Measurements from ENCODE around the gene TRERF1.

Gene TRERF1

DNA sequence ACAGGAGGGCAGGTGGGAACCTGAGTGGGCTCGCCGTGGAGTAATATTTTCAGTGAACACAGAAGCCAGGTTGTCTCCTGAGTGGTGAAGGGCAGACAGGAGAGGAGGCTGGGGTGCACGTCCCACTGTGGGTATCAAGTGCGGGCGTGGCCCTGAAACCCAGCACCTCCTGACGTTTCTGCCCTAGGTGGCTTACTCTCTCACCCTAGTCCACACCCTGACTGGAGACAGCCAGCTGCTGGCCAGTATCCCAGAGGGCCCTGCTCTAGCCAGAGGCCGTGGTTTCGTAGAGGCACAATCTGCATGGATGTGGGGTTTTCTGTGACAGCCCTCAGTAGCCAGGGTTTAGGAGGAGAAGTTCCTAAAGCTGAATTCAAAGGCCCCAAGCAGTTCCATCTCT lies 86.7 kb downstream of the TRERF1 start:
- TF ChIP-seq, protein P1, sequence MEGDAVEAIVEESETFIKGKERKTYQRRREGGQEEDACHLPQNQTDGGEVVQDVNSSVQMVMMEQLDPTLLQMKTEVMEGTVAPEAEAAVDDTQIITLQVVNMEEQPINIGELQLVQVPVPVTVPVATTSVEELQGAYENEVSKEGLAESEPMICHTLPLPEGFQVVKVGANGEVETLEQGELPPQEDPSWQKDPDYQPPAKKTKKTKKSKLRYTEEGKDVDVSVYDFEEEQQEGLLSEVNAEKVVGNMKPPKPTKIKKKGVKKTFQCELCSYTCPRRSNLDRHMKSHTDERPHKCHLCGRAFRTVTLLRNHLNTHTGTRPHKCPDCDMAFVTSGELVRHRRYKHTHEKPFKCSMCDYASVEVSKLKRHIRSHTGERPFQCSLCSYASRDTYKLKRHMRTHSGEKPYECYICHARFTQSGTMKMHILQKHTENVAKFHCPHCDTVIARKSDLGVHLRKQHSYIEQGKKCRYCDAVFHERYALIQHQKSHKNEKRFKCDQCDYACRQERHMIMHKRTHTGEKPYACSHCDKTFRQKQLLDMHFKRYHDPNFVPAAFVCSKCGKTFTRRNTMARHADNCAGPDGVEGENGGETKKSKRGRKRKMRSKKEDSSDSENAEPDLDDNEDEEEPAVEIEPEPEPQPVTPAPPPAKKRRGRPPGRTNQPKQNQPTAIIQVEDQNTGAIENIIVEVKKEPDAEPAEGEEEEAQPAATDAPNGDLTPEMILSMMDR (conservative IDR thresholded peaks at IDR 0.05), result no peak

DNA sequence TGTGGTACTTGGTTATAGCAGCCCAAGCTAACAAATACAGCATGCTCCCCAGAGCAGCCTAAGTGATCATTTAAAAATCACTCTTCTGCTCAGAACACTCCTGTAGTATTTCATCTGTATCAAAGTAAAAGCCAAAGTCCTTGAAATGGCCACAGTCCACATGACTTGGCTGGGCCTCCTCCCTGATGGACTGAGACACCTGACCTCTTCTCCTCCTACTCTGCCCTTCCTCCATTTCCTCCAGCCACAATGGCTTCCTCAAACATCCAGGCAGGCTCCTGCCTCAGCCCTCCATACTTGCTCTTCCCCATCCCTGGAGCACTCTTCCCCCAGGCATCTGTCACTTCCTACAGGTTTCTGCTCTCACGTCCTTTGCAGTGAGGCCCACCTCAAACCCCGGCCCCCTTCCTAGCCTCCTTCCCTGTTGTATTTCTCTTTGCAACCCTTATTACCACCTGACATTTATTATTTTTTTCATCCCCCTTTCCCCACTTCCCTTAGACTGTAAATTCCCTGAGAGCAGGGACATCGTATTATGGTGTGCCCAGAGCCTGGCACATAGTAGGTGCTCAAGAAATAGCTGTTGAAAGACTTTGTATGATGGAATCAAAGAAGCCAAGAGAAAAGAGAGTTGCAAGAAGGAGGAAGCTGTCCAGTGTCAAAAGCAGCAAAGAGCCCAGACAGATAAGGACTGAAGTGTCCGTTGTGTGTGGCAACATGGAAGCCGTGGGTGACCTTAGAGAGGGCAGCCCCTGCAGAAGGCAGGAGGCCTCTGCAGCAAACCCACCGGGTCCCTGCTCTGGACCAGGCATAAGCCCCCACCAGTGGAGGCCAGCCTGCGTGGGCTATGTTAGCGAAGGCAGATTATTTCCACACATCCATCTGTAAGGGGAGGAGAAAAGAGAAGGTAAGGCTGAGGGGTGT lies 87.5 kb downstream of the TRERF1 start:
- no peak overlapping the region for H3K27ac ChIP-seq
- TF ChIP-seq, protein P1 (conservative IDR thresholded peaks at IDR 0.05), result no peak

More for the DNA sequence above, 86.7 kb downstream of the TRERF1 start:
- H3K27ac ChIP-seq, result no peak overlapping the region

GRCh38 chr6:42361036-42361435 lies 90.7 kb downstream of the TRERF1 start:
- H3K27ac ChIP-seq, result no peak overlapping the region
- TF ChIP-seq, protein P1 (conservative IDR thresholded peaks at IDR 0.05), result no peak

DNA sequence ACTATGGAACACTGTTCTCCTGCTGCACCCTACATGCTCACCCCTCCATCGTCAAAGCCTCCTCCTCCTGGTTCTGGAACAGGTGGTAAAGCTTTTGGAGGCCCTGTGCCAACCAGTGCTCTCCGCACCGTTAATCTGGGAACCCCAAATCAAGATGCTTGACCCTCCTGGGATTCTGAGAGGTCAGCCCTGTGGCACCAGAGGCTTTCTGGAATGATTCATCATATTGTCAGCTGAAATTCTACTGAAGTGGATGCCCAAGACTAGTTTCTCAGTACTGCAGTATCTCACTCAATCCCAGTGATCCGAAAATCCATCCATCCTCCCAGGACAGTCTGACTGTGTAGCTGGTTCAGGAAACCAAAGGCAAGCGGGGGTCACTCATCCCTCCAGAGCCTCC lies 92.7 kb downstream of the TRERF1 start:
- no peak overlapping the region for H3K27ac ChIP-seq
- TF ChIP-seq, protein P1 (conservative IDR thresholded peaks at IDR 0.05), result no peak

GRCh38 chr6:42355416-42355815 lies 96.3 kb downstream of the TRERF1 start:
- TF ChIP-seq, protein P1 (conservative IDR thresholded peaks at IDR 0.05), result no peak
- no peak overlapping the region for H3K27ac ChIP-seq

- no peak overlapping the region for H3K27ac ChIP-seq
- TF ChIP-seq, protein P1 (conservative IDR thresholded peaks at IDR 0.05), result no peak
Measured at GRCh38 chr6:42354702-42355101, 97.0 kb downstream of the TRERF1 start.

- TF ChIP-seq, protein P1 (conservative IDR thresholded peaks at IDR 0.05), result no peak
- H3K27ac ChIP-seq, result no peak overlapping the region
Measured at GRCh38 chr6:42352856-42353564, 98.7 kb downstream of the TRERF1 start.
